H9 (cell line): ENCODE results near the gene DCLRE1B. TPM values are rescaled to one million over a fixed set of nuclear protein-coding genes. Genes with fewer than 3 reads are reported as not detected.

Source experiments
- DNase-seq: peaks from one replicate; pipeline ENCODE4 v3.0.0-alpha.2; 2017
- H2AFZ ChIP-seq: one replicate; pipeline ENCODE4 v1.6.1; 2013; ENCODE audit warnings: mild to moderate bottlenecking, low read length, control low read depth, moderate library complexity
- H2AK5ac ChIP-seq: 2 replicates; pipeline ENCODE4 v1.6.1; 2013; ENCODE audit warnings: low read length, control low read depth, mixed read lengths; ENCODE audit not compliant: insufficient read length
- H2BK120ac ChIP-seq: one replicate; pipeline ENCODE4 v1.6.1; 2013; ENCODE audit warnings: low read depth, mild to moderate bottlenecking, low read length, control low read depth, inconsistent platforms; ENCODE audit not compliant: poor library complexity, severe bottlenecking
- H2BK12ac ChIP-seq: 2 replicates; pipeline ENCODE4 v1.6.1; 2013; ENCODE audit warnings: low read length, control low read depth, mixed read lengths, low read depth; ENCODE audit not compliant: insufficient read length
- H2BK15ac ChIP-seq: 2 replicates; pipeline ENCODE4 v1.6.1; 2013; ENCODE audit warnings: low read depth, low read length, control low read depth
- H2BK20ac ChIP-seq: one replicate; pipeline ENCODE4 v1.6.1; 2013; ENCODE audit warnings: low read depth, mild to moderate bottlenecking, low read length, control low read depth, inconsistent platforms; ENCODE audit not compliant: poor library complexity, severe bottlenecking
- H2BK5ac ChIP-seq: 2 replicates; pipeline ENCODE4 v1.6.1; 2013; ENCODE audit warnings: low read length, control low read depth, mixed read lengths; ENCODE audit not compliant: insufficient read length
- H3K14ac ChIP-seq: 2 replicates; pipeline ENCODE4 v1.6.1; 2013; ENCODE audit warnings: low read length, control low read depth; ENCODE audit not compliant: insufficient read depth
- H3K18ac ChIP-seq: 2 replicates; pipeline ENCODE4 v1.6.1; 2013; ENCODE audit warnings: low read depth, mild to moderate bottlenecking, mixed read lengths, low read length, control low read depth; ENCODE audit not compliant: insufficient read length
- H3K23ac ChIP-seq: 2 replicates; pipeline ENCODE4 v1.6.1; 2013; ENCODE audit warnings: low read length, control low read depth, mixed read lengths, low read depth; ENCODE audit not compliant: insufficient read length
- H3K23me2 ChIP-seq: 2 replicates; pipeline ENCODE4 v1.6.1; 2013; ENCODE audit warnings: low read depth, mild to moderate bottlenecking, mixed read lengths, low read length, control low read depth; ENCODE audit not compliant: insufficient read length, poor library complexity, severe bottlenecking
- H3K27ac ChIP-seq: 2 replicates; pipeline ENCODE4 v1.5.1; 2013; ENCODE audit warnings: low read length, control low read depth, mixed read lengths, low read depth; ENCODE audit not compliant: insufficient read length
- H3K27me3 ChIP-seq: 2 replicates; pipeline ENCODE4 v1.6.1; 2013; ENCODE audit warnings: low read length, control low read depth, inconsistent platforms; ENCODE audit not compliant: insufficient read depth
- H3K4ac ChIP-seq: 2 replicates; pipeline ENCODE4 v1.6.1; 2013; ENCODE audit warnings: low read depth, mild to moderate bottlenecking, control low read depth, inconsistent platforms, low read length, moderate library complexity
- H3K4me1 ChIP-seq: 2 replicates; pipeline ENCODE4 v1.6.1; 2013; ENCODE audit warnings: low read length, control low read depth, inconsistent platforms; ENCODE audit not compliant: insufficient read depth
- H3K4me2 ChIP-seq: 2 replicates; pipeline ENCODE4 v1.6.1; 2013; ENCODE audit warnings: low read length, control low read depth, mixed read lengths; ENCODE audit not compliant: insufficient read length, insufficient read depth
- H3K56ac ChIP-seq: 2 replicates; pipeline ENCODE4 v1.6.1; 2013; ENCODE audit warnings: low read depth, mild to moderate bottlenecking, mixed read lengths, low read length, control low read depth; ENCODE audit not compliant: insufficient read length
- H3K79me1 ChIP-seq: 2 replicates; pipeline ENCODE4 v1.6.1; 2013; ENCODE audit warnings: low read depth, mild to moderate bottlenecking, moderate library complexity, low read length, control low read depth, inconsistent platforms; ENCODE audit not compliant: insufficient read depth, poor library complexity, severe bottlenecking
- H3K79me2 ChIP-seq: 2 replicates; pipeline ENCODE4 v1.6.1; 2013; ENCODE audit warnings: low read length, control low read depth, inconsistent platforms; ENCODE audit not compliant: insufficient read depth
- H3K9ac ChIP-seq: 2 replicates; pipeline ENCODE4 v1.6.1; 2013; ENCODE audit warnings: low read length, control low read depth, mixed read lengths; ENCODE audit not compliant: insufficient read length; ENCODE audit errors: extremely low read depth
- H3K9me3 ChIP-seq: one replicate; pipeline ENCODE4 v1.6.1; 2013; ENCODE audit warnings: low read depth, low read length, inconsistent platforms; ENCODE audit not compliant: control insufficient read depth
- H3T11ph ChIP-seq: one replicate; pipeline ENCODE4 v1.6.1; 2013; ENCODE audit warnings: mild to moderate bottlenecking, low read length, control low read depth, inconsistent platforms
- H4K20me1 ChIP-seq: one replicate; pipeline ENCODE4 v1.6.1; 2013; ENCODE audit not compliant: control insufficient read depth, insufficient read length, insufficient read depth
- H4K5ac ChIP-seq: 2 replicates; pipeline ENCODE4 v1.6.1; 2013; ENCODE audit warnings: low read depth, mild to moderate bottlenecking, mixed read lengths, low read length, control low read depth; ENCODE audit not compliant: insufficient read length
- H4K8ac ChIP-seq: replicated peaks from 2 replicates; pipeline ENCODE4 v1.6.1; 2013; ENCODE audit warnings: low read length, control low read depth, mixed read lengths, low read depth; ENCODE audit not compliant: insufficient read length
- H4K91ac ChIP-seq: 2 replicates; pipeline ENCODE4 v1.6.1; 2013; ENCODE audit warnings: low read depth, mild to moderate bottlenecking, moderate library complexity, mixed read lengths, low read length, control low read depth; ENCODE audit not compliant: insufficient read length
- H3K27ac Mint-ChIP-seq, 3 experiments: 2 replicates in 2 of 3; 3 replicates in 1 of 3; pipeline ENCODE4 v1.8.0; 2020 to 2021; ENCODE audit warnings: mixed read lengths in 3 of 3, mild to moderate bottlenecking in 1 of 3, moderate library complexity in 1 of 3
- H3K27me3 Mint-ChIP-seq: 2 replicates; pipeline ENCODE4 v1.8.0; 2021; ENCODE audit warnings: low read depth, mild to moderate bottlenecking, moderate library complexity, mixed read lengths
- H3K36me3 Mint-ChIP-seq, 3 experiments: 2 replicates in 2 of 3; 3 replicates in 1 of 3; pipeline ENCODE4 v1.8.0; 2020 to 2021; ENCODE audit warnings: low read depth in 3 of 3, mixed read lengths in 3 of 3; ENCODE audit not compliant: insufficient read depth in 1 of 3
- H3K4me1 Mint-ChIP-seq, 2 experiments: 2 replicates each; pipeline ENCODE4 v1.8.0; 2020; ENCODE audit warnings: mixed read lengths in 2 of 2
- H3K4me3 Mint-ChIP-seq, 2 experiments: 2 replicates in 1 of 2; 3 replicates in 1 of 2; pipeline ENCODE4 v1.8.0; 2020 to 2021; ENCODE audit warnings: mild to moderate bottlenecking in 2 of 2, mixed read lengths in 2 of 2, moderate library complexity in 1 of 2
- H3K9me3 Mint-ChIP-seq, 2 experiments: 2 replicates in 1 of 2; 3 replicates in 1 of 2; pipeline ENCODE4 v1.8.0; 2020; ENCODE audit warnings: mild to moderate bottlenecking in 2 of 2, mixed read lengths in 2 of 2, moderate library complexity in 1 of 2
- WGBS: extraction: QIAGEN DNeasy Blood & Tissue Kit; methylation state at CpG from one replicate; pipeline ENCODE4 v1.1.7; 2013; ENCODE audit warnings: missing lambda C conversion rate, low lambda C conversion rate, mixed read lengths; ENCODE audit not compliant: insufficient read length; ENCODE audit errors: extremely low coverage; 5-methylcytosine and 5-hydroxymethylcytosine counted together
- total RNA-seq: library from RNA; stranded (reverse); gene quantifications from 2 replicates; pipeline ENCODE4 v1.2.1, GENCODE V29; 2021
- TF ChIP-seq, protein P1 (sequence below): fragments of 200-600 bp; sonication (generic); conservative IDR thresholded peaks from 3 replicates; pipeline ENCODE4 v1.8.0; 2021; ENCODE audit warnings: antibody characterized with exemption, mild to moderate bottlenecking

DCLRE1B gene
- total RNA-seq, 1 experiment from 2014 or later = 13.4 TPM

DNA sequence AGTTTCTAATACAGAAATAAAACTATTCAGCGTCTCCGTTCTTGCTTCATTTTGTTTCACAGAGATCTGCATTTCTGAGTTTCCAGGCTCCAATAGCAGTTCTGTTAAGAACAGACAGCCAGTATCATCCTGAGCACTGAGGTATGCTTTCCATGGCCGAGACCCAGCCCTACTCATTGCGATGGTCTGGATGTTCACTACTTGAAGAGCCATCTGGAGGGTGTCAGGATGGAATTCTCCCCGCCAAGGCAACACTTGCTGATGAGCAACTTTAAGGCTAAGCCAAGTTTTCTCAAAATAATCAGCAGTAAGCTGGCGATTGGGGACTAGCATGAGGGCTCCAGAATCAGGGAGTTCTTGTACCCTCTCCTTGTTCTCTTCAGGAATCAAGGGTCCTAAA, 10.0 kb upstream of the DCLRE1B start:
- no peak for DNase-seq
- Histone ChIP-seq H3K14ac (no peak overlapping the region), H2BK15ac (no peak overlapping the region), H3K4ac (no peak overlapping the region), H2BK120ac (no peak overlapping the region), H3T11ph (no peak overlapping the region), H3K23ac (no peak overlapping the region), H3K79me1 (no peaks in the 10 kb centered on the region), H2BK5ac (no peak overlapping the region), H3K23me2 (no peaks in the 10 kb centered on the region), H3K27ac (no peak overlapping the region), H4K20me1 (no peaks in the 10 kb centered on the region), H2BK12ac (no peak overlapping the region), H3K79me2 (no peaks in the 10 kb centered on the region), H3K18ac (no peak overlapping the region), H2AK5ac (no peak overlapping the region), H2BK20ac (no peak overlapping the region), H3K4me1 (no peaks in the 10 kb centered on the region), H3K27me3 (no peaks in the 10 kb centered on the region), H4K5ac (no peak overlapping the region), H3K56ac (no peak overlapping the region), H3K4me2 (no peak overlapping the region), H4K8ac (no peak overlapping the region), H4K91ac (no peak overlapping the region), H3K9me3 (no peaks in the 10 kb centered on the region), H2AFZ (no peak overlapping the region), H3K9ac (no peak overlapping the region)
- H3K27ac Mint-ChIP-seq = no peak overlapping the region; a peak in 1 of 7 replicates
- H3K4me1 Mint-ChIP-seq = no peaks in the 10 kb centered on the region
- TF ChIP-seq, protein P1, sequence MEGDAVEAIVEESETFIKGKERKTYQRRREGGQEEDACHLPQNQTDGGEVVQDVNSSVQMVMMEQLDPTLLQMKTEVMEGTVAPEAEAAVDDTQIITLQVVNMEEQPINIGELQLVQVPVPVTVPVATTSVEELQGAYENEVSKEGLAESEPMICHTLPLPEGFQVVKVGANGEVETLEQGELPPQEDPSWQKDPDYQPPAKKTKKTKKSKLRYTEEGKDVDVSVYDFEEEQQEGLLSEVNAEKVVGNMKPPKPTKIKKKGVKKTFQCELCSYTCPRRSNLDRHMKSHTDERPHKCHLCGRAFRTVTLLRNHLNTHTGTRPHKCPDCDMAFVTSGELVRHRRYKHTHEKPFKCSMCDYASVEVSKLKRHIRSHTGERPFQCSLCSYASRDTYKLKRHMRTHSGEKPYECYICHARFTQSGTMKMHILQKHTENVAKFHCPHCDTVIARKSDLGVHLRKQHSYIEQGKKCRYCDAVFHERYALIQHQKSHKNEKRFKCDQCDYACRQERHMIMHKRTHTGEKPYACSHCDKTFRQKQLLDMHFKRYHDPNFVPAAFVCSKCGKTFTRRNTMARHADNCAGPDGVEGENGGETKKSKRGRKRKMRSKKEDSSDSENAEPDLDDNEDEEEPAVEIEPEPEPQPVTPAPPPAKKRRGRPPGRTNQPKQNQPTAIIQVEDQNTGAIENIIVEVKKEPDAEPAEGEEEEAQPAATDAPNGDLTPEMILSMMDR = no peak
- no peaks in the 10 kb centered on the region for H3K9me3 Mint-ChIP-seq
- no peak overlapping the region for H3K4me3 Mint-ChIP-seq
- peaks cover 2 to 26% (median 20%) of the 10 kb centered on the region in 3 experiments; a peak in 4 of 7 replicates for H3K36me3 Mint-ChIP-seq
- H3K27me3 Mint-ChIP-seq = no peaks in the 10 kb centered on the region
- no CpG with 5 or more reads among the region's 6 CpGs for WGBS
